H9 (cell line): Measurements from ENCODE around the gene ITPR1. TPM values are rescaled to one million over a fixed set of nuclear protein-coding genes. Genes with fewer than 3 reads are reported as not detected.

Source experiments
- DNase-seq: peaks from one replicate; pipeline ENCODE4 v3.0.0-alpha.2; 2017
- H2AFZ ChIP-seq: one replicate; pipeline ENCODE4 v1.6.1; 2013; ENCODE audit warnings: mild to moderate bottlenecking, low read length, control low read depth, moderate library complexity
- H2AK5ac ChIP-seq: 2 replicates; pipeline ENCODE4 v1.6.1; 2013; ENCODE audit warnings: low read length, control low read depth, mixed read lengths; ENCODE audit not compliant: insufficient read length
- H2BK120ac ChIP-seq: one replicate; pipeline ENCODE4 v1.6.1; 2013; ENCODE audit warnings: low read depth, mild to moderate bottlenecking, low read length, control low read depth, inconsistent platforms; ENCODE audit not compliant: poor library complexity, severe bottlenecking
- H2BK12ac ChIP-seq: 2 replicates; pipeline ENCODE4 v1.6.1; 2013; ENCODE audit warnings: low read length, control low read depth, mixed read lengths, low read depth; ENCODE audit not compliant: insufficient read length
- H2BK15ac ChIP-seq: 2 replicates; pipeline ENCODE4 v1.6.1; 2013; ENCODE audit warnings: low read depth, low read length, control low read depth
- H2BK20ac ChIP-seq: one replicate; pipeline ENCODE4 v1.6.1; 2013; ENCODE audit warnings: low read depth, mild to moderate bottlenecking, low read length, control low read depth, inconsistent platforms; ENCODE audit not compliant: poor library complexity, severe bottlenecking
- H2BK5ac ChIP-seq: 2 replicates; pipeline ENCODE4 v1.6.1; 2013; ENCODE audit warnings: low read length, control low read depth, mixed read lengths; ENCODE audit not compliant: insufficient read length
- H3K14ac ChIP-seq: 2 replicates; pipeline ENCODE4 v1.6.1; 2013; ENCODE audit warnings: low read length, control low read depth; ENCODE audit not compliant: insufficient read depth
- H3K18ac ChIP-seq: 2 replicates; pipeline ENCODE4 v1.6.1; 2013; ENCODE audit warnings: low read depth, mild to moderate bottlenecking, mixed read lengths, low read length, control low read depth; ENCODE audit not compliant: insufficient read length
- H3K23ac ChIP-seq: 2 replicates; pipeline ENCODE4 v1.6.1; 2013; ENCODE audit warnings: low read length, control low read depth, mixed read lengths, low read depth; ENCODE audit not compliant: insufficient read length
- H3K23me2 ChIP-seq: 2 replicates; pipeline ENCODE4 v1.6.1; 2013; ENCODE audit warnings: low read depth, mild to moderate bottlenecking, mixed read lengths, low read length, control low read depth; ENCODE audit not compliant: insufficient read length, poor library complexity, severe bottlenecking
- H3K27ac ChIP-seq: 2 replicates; pipeline ENCODE4 v1.5.1; 2013; ENCODE audit warnings: low read length, control low read depth, mixed read lengths, low read depth; ENCODE audit not compliant: insufficient read length
- H3K27me3 ChIP-seq: 2 replicates; pipeline ENCODE4 v1.6.1; 2013; ENCODE audit warnings: low read length, control low read depth, inconsistent platforms; ENCODE audit not compliant: insufficient read depth
- H3K4ac ChIP-seq: 2 replicates; pipeline ENCODE4 v1.6.1; 2013; ENCODE audit warnings: low read depth, mild to moderate bottlenecking, control low read depth, inconsistent platforms, low read length, moderate library complexity
- H3K4me1 ChIP-seq: 2 replicates; pipeline ENCODE4 v1.6.1; 2013; ENCODE audit warnings: low read length, control low read depth, inconsistent platforms; ENCODE audit not compliant: insufficient read depth
- H3K4me2 ChIP-seq: 2 replicates; pipeline ENCODE4 v1.6.1; 2013; ENCODE audit warnings: low read length, control low read depth, mixed read lengths; ENCODE audit not compliant: insufficient read length, insufficient read depth
- H3K56ac ChIP-seq: 2 replicates; pipeline ENCODE4 v1.6.1; 2013; ENCODE audit warnings: low read depth, mild to moderate bottlenecking, mixed read lengths, low read length, control low read depth; ENCODE audit not compliant: insufficient read length
- H3K79me1 ChIP-seq: 2 replicates; pipeline ENCODE4 v1.6.1; 2013; ENCODE audit warnings: low read depth, mild to moderate bottlenecking, moderate library complexity, low read length, control low read depth, inconsistent platforms; ENCODE audit not compliant: insufficient read depth, poor library complexity, severe bottlenecking
- H3K79me2 ChIP-seq: 2 replicates; pipeline ENCODE4 v1.6.1; 2013; ENCODE audit warnings: low read length, control low read depth, inconsistent platforms; ENCODE audit not compliant: insufficient read depth
- H3K9ac ChIP-seq: 2 replicates; pipeline ENCODE4 v1.6.1; 2013; ENCODE audit warnings: low read length, control low read depth, mixed read lengths; ENCODE audit not compliant: insufficient read length; ENCODE audit errors: extremely low read depth
- H3K9me3 ChIP-seq: one replicate; pipeline ENCODE4 v1.6.1; 2013; ENCODE audit warnings: low read depth, low read length, inconsistent platforms; ENCODE audit not compliant: control insufficient read depth
- H3T11ph ChIP-seq: one replicate; pipeline ENCODE4 v1.6.1; 2013; ENCODE audit warnings: mild to moderate bottlenecking, low read length, control low read depth, inconsistent platforms
- H4K20me1 ChIP-seq: one replicate; pipeline ENCODE4 v1.6.1; 2013; ENCODE audit not compliant: control insufficient read depth, insufficient read length, insufficient read depth
- H4K5ac ChIP-seq: 2 replicates; pipeline ENCODE4 v1.6.1; 2013; ENCODE audit warnings: low read depth, mild to moderate bottlenecking, mixed read lengths, low read length, control low read depth; ENCODE audit not compliant: insufficient read length
- H4K8ac ChIP-seq: replicated peaks from 2 replicates; pipeline ENCODE4 v1.6.1; 2013; ENCODE audit warnings: low read length, control low read depth, mixed read lengths, low read depth; ENCODE audit not compliant: insufficient read length
- H4K91ac ChIP-seq: 2 replicates; pipeline ENCODE4 v1.6.1; 2013; ENCODE audit warnings: low read depth, mild to moderate bottlenecking, moderate library complexity, mixed read lengths, low read length, control low read depth; ENCODE audit not compliant: insufficient read length
- H3K27ac Mint-ChIP-seq, 3 experiments: 2 replicates in 2 of 3; 3 replicates in 1 of 3; pipeline ENCODE4 v1.8.0; 2020 to 2021; ENCODE audit warnings: mixed read lengths in 3 of 3, mild to moderate bottlenecking in 1 of 3, moderate library complexity in 1 of 3
- H3K27me3 Mint-ChIP-seq: 2 replicates; pipeline ENCODE4 v1.8.0; 2021; ENCODE audit warnings: low read depth, mild to moderate bottlenecking, moderate library complexity, mixed read lengths
- H3K36me3 Mint-ChIP-seq, 3 experiments: 2 replicates in 2 of 3; 3 replicates in 1 of 3; pipeline ENCODE4 v1.8.0; 2020 to 2021; ENCODE audit warnings: low read depth in 3 of 3, mixed read lengths in 3 of 3; ENCODE audit not compliant: insufficient read depth in 1 of 3
- H3K4me1 Mint-ChIP-seq, 2 experiments: 2 replicates each; pipeline ENCODE4 v1.8.0; 2020; ENCODE audit warnings: mixed read lengths in 2 of 2
- H3K4me3 Mint-ChIP-seq, 2 experiments: 2 replicates in 1 of 2; 3 replicates in 1 of 2; pipeline ENCODE4 v1.8.0; 2020 to 2021; ENCODE audit warnings: mild to moderate bottlenecking in 2 of 2, mixed read lengths in 2 of 2, moderate library complexity in 1 of 2
- H3K9me3 Mint-ChIP-seq, 2 experiments: 2 replicates in 1 of 2; 3 replicates in 1 of 2; pipeline ENCODE4 v1.8.0; 2020; ENCODE audit warnings: mild to moderate bottlenecking in 2 of 2, mixed read lengths in 2 of 2, moderate library complexity in 1 of 2
- CTCF ChIP-seq: fragments of 200-600 bp; sonication (generic); conservative IDR thresholded peaks from 3 replicates; pipeline ENCODE4 v1.8.0; 2021; ENCODE audit warnings: antibody characterized with exemption, mild to moderate bottlenecking
- WGBS: extraction: QIAGEN DNeasy Blood & Tissue Kit; methylation state at CpG from one replicate; pipeline ENCODE4 v1.1.7; 2013; ENCODE audit warnings: missing lambda C conversion rate, low lambda C conversion rate, mixed read lengths; ENCODE audit not compliant: insufficient read length; ENCODE audit errors: extremely low coverage; 5-methylcytosine and 5-hydroxymethylcytosine counted together
- total RNA-seq: library from RNA; stranded (reverse); gene quantifications from 2 replicates; pipeline ENCODE4 v1.2.1, GENCODE V29; 2021

ITPR1 gene
- total RNA-seq, 1 experiment from 2014 or later = 4.2 TPM

DNA sequence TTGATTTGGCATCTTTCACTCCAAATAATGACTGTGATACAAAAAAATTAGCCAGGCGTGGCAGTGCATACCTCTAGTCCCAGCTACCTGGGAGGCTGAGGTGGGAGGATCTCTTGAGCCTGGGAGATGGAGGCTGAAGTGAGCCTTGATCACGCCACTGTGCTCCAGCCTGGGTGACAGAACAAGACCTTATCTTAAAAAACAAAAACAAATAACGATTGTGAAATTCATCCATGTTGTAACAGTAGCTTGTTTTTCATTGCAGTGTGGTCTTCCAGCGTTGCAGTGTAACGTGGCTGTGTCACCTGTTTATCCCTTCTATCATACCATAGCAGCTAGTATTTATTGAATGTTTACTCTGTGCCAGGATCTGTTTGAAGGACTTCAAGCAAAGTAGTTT is 120.9 kb downstream of the ITPR1 start:
- Mint-ChIP-seq H3K27ac (no peak overlapping the region), H3K36me3 (no peaks in the 10 kb centered on the region), H3K4me3 (no peak overlapping the region), H3K9me3 (no peaks in the 10 kb centered on the region), H3K4me1 (no peaks in the 10 kb centered on the region), H3K27me3 (no peaks in the 10 kb centered on the region)
- no peak overlapping the region for H3K27ac ChIP-seq
- H3K4me2 ChIP-seq = no peak overlapping the region
- no peak overlapping the region for H2BK120ac ChIP-seq
- no peak overlapping the region for H2AFZ ChIP-seq
- DNase-seq = no peak
- TF ChIP-seq CTCF = no peak
- H4K8ac ChIP-seq = no peak overlapping the region
- no peak overlapping the region for H3T11ph ChIP-seq
- H3K4ac ChIP-seq = no peak overlapping the region
- H4K5ac ChIP-seq = no peak overlapping the region
- no peak overlapping the region for H3K14ac ChIP-seq
- no peaks in the 10 kb centered on the region for H3K27me3 ChIP-seq
- no peaks in the 10 kb centered on the region for H3K9me3 ChIP-seq
- no peak overlapping the region for H4K91ac ChIP-seq
- H2BK5ac ChIP-seq = no peak overlapping the region
- H3K23me2 ChIP-seq = no peaks in the 10 kb centered on the region
- H3K79me2 ChIP-seq = no peaks in the 10 kb centered on the region
- H2BK15ac ChIP-seq = no peak overlapping the region
- H4K20me1 ChIP-seq = no peaks in the 10 kb centered on the region
- WGBS = no CpG with 5 or more reads among the region's 5 CpGs
- H3K4me1 ChIP-seq = no peaks in the 10 kb centered on the region
- H2AK5ac ChIP-seq = no peak overlapping the region
- H3K23ac ChIP-seq = no peak overlapping the region
- no peak overlapping the region for H3K56ac ChIP-seq
- no peak overlapping the region for H3K18ac ChIP-seq
- H3K79me1 ChIP-seq = no peaks in the 10 kb centered on the region
- H3K9ac ChIP-seq = no peak overlapping the region
- no peak overlapping the region for H2BK12ac ChIP-seq
- no peak overlapping the region for H2BK20ac ChIP-seq
